ENCODE data around the gene GOLPH3L.
A peak's percentile ranks its signal among the peaks of the same experiment; 100 is the strongest.
"Not testable (repeated sequence)": the region's sequence is repeated elsewhere in the genome, so short reads cannot be mapped to it uniquely, and the experiment has no call there.

The GOLPH3L gene

GRCh38 chr1:150615346-150616201 lies 81.4 kb downstream of the GOLPH3L start:
- DNase-seq = peak in 1 of 5 donors; percentile 43

GRCh38 chr1:150613061-150613920 lies 83.7 kb downstream of the GOLPH3L start:
- peak in 4 of 5 donors; percentile 23 to 89 (median 33) for DNase-seq

- DNase-seq = no peak
Measured at GRCh38 chr1:150612014-150612345, 85.0 kb downstream of the GOLPH3L start.

- no peak for DNase-seq
Measured at GRCh38 chr1:150610576-150610975, 86.4 kb downstream of the GOLPH3L start.

GRCh38 chr1:150609732-150610131 lies 87.2 kb downstream of the GOLPH3L start:
- DNase-seq = no peak

- DNase-seq = no peak
Measured at GRCh38 chr1:150606463-150607142, 90.4 kb downstream of the GOLPH3L start.

- DNase-seq = not testable (repeated sequence)
Measured at GRCh38 chr1:150605451-150605731, 91.6 kb downstream of the GOLPH3L start.

GRCh38 chr1:150604226-150604588 lies 92.7 kb downstream of the GOLPH3L start:
- DNase-seq = no peak

- DNase-seq = no peak
Measured at GRCh38 chr1:150603711-150604110, 93.2 kb downstream of the GOLPH3L start.

GRCh38 chr1:150602372-150602771 lies 94.6 kb downstream of the GOLPH3L start:
- not testable (repeated sequence) for DNase-seq

- no peak for DNase-seq
Measured at GRCh38 chr1:150601540-150601939, 95.4 kb downstream of the GOLPH3L start.

- DNase-seq = not testable (repeated sequence)
Measured at GRCh38 chr1:150598346-150598745, 98.6 kb downstream of the GOLPH3L start.

- no peak for DNase-seq
Measured at GRCh38 chr1:150596976-150597375, 100.0 kb downstream of the GOLPH3L start.

All from T-helper 1 cell (primary cell).